Cardiac ventricle fibroblast (primary cell): ENCODE data around the gene NDRG3. TPM values are rescaled to one million over a fixed set of nuclear protein-coding genes. Genes with fewer than 3 reads are reported as not detected.

ENCODE experiments used
- total RNA-seq: library from RNA; depleted of rRNA; stranded (reverse); fragments of >200 nt; gene quantifications from 2 replicates; pipeline ENCODE4 v1.2.3, GENCODE V29; 2015

The NDRG3 gene
- 18.8 and 19.6 TPM in 2 replicates for total RNA-seq

GRCh38 chr20:36745927-36746659 is at the start of gene NDRG3:
NDRG3 (minus strand) TSS chr20:36746090; CDS start chr20:36721735, 24,355 bp downstream.

GRCh38 chr20:36773597-36774390 is 27.9 kb upstream of the NDRG3 start, which contains the start of gene DSN1:
DSN1 (minus strand) TSS chr20:36773763; CDS start chr20:36771458, 2,305 bp downstream.

GRCh38 chr20:36645998-36646397 is 99.9 kb downstream of the NDRG3 start, which contains the start of gene SLA2:
SLA2 (minus strand) TSS chr20:36646196; CDS start chr20:36641335, 4,861 bp downstream.

GRCh38 chr20:36605399-36606157 is 140.3 kb downstream of the NDRG3 start, which contains the start of gene RAB5IF:
RAB5IF (plus strand) TSS chr20:36605779; CDS start chr20:36605952, 173 bp downstream.

Other genes starting within 250 kb of the NDRG3 start
- 30.6 and 39.0 TPM in 2 replicates for gene MYL9, start 204.6 kb downstream of the NDRG3 start, total RNA-seq
- gene TGIF2, start 172.5 kb downstream of the NDRG3 start, total RNA-seq, result 5.4 and 7.4 TPM in 2 replicates
- gene RAB5IF, start 140.3 kb downstream of the NDRG3 start, total RNA-seq, result 62.5 and 67.3 TPM in 2 replicates
- gene SLA2, start 99.9 kb downstream of the NDRG3 start, total RNA-seq, result not detected in 2 replicates
- gene DSN1, start 27.7 kb upstream of the NDRG3 start, total RNA-seq, result 6.7 and 7.0 TPM in 2 replicates
- not detected in 2 replicates for gene TLDC2, start 130.0 kb upstream of the NDRG3 start, total RNA-seq
- 135 and 143 TPM in 2 replicates for gene SAMHD1, start 205.6 kb upstream of the NDRG3 start, total RNA-seq